GM12878 (cell line): Measurements from ENCODE around the gene RENBP. TPM values are rescaled to one million over a fixed set of nuclear protein-coding genes. Genes with fewer than 3 reads are reported as not detected.

Experiments used
- DPF2 ChIP-seq: fragments of 450-650 bp; IDR thresholded peaks from 2 replicates; pipeline ENCODE4 v1.6.1; 2017; ENCODE audit warnings: mild to moderate bottlenecking
- EED ChIP-seq: sonication (generic); IDR thresholded peaks from 2 replicates; pipeline ENCODE4 v1.6.1; 2016; ENCODE audit warnings: antibody characterized with exemption, low read depth
- KAT2A ChIP-seq: conservative IDR thresholded peaks from 2 replicates; pipeline ENCODE4 v1.6.1; 2011; ENCODE audit warnings: low read depth, low read length; ENCODE audit not compliant: control insufficient read depth
- KDM1A ChIP-seq: fragments of 200-600 bp; sonication (generic); IDR thresholded peaks from 2 replicates; pipeline ENCODE4 v1.6.1; 2016; ENCODE audit warnings: borderline replicate concordance
- MYB ChIP-seq: fragments of 150-350 bp; IDR thresholded peaks from 2 replicates; pipeline ENCODE4 v1.6.1; 2014; ENCODE audit warnings: mild to moderate bottlenecking, low read depth, low read length, borderline replicate concordance
- NFYA ChIP-seq: IDR thresholded peaks from 2 replicates; pipeline ENCODE4 v1.6.1; 2011; ENCODE audit warnings: low read depth, mild to moderate bottlenecking, low read length, improper control_type of control experiment, borderline replicate concordance
- NR2F1 ChIP-seq: fragments of 450-650 bp; conservative IDR thresholded peaks from 2 replicates; pipeline ENCODE4 v1.6.1; 2017; ENCODE audit warnings: mild to moderate bottlenecking
- PAX8 ChIP-seq: fragments of 450-650 bp; IDR thresholded peaks from 2 replicates; pipeline ENCODE4 v1.6.1; 2017; ENCODE audit warnings: mild to moderate bottlenecking, moderate library complexity
- PML ChIP-seq: IDR thresholded peaks from 2 replicates; pipeline ENCODE4 v1.6.1; 2012; ENCODE audit warnings: low read length, inconsistent platforms
- POLR2AphosphoS2 ChIP-seq: IDR thresholded peaks from 2 replicates; pipeline ENCODE4 v1.6.1; 2011; ENCODE audit warnings: low read depth, mild to moderate bottlenecking, low read length, improper control_type of control experiment, moderate library complexity
- RFX5 ChIP-seq: IDR thresholded peaks from 2 replicates; pipeline ENCODE4 v1.6.1; 2011; ENCODE audit warnings: low read depth, low read length, improper control_type of control experiment
- SMC3 ChIP-seq: IDR thresholded peaks from 2 replicates; pipeline ENCODE4 v1.6.1; 2011; ENCODE audit warnings: low read length, improper control_type of control experiment, borderline replicate concordance
- SPI1 ChIP-seq: IDR thresholded peaks from 2 replicates; pipeline ENCODE4 v1.6.1; 2011; ENCODE audit warnings: low read depth, mild to moderate bottlenecking, low read length, moderate library complexity, borderline replicate concordance; ENCODE audit not compliant: insufficient read depth
- SREBF2 ChIP-seq: IDR thresholded peaks from 2 replicates; pipeline ENCODE4 v1.6.1; 2012; ENCODE audit warnings: mild to moderate bottlenecking, low read length
- TAF1 ChIP-seq: IDR thresholded peaks from 2 replicates; pipeline ENCODE4 v1.6.1; 2011; ENCODE audit warnings: mild to moderate bottlenecking, low read depth, low read length, borderline replicate concordance
- TARDBP ChIP-seq: IDR thresholded peaks from 2 replicates; pipeline ENCODE4 v1.6.1; 2016; ENCODE audit warnings: borderline replicate concordance
- TCF7 ChIP-seq: IDR thresholded peaks from 2 replicates; pipeline ENCODE4 v1.6.1; 2014; ENCODE audit warnings: antibody characterized with exemption, borderline replicate concordance
- ZNF274 ChIP-seq: IDR thresholded peaks from one replicate; pipeline ENCODE4 v1.8.0; 2011; ENCODE audit not compliant: insufficient read length, insufficient read depth
- ZNF687 ChIP-seq: fragments of 450-650 bp; IDR thresholded peaks from 2 replicates; pipeline ENCODE4 v1.6.1; 2017; ENCODE audit warnings: mild to moderate bottlenecking, moderate library complexity
- polyA plus RNA-seq, 11 experiments: library from polyadenylated mRNA; depleted of rRNA in 4 of 11; unstranded in 6 of 11; stranded (reverse) in 5 of 11; fragments of >200 nt; fragmentation: Nextera tagmentation in 4 of 11; fragmentation: Illumina TruSeq in 1 of 11; extraction: Ambion mirVana in 4 of 11; extraction: Trizol in 1 of 11; gene quantifications; 1 replicate in 1 of 11; 2 replicates in 10 of 11; pipeline versions ENCODE4 v1.2.1 to v1.2.3, GENCODE V29; 2011 to 2016; ENCODE audit warnings: inconsistent platforms in 2 of 11, missing spikeins in 2 of 11, low read depth in 1 of 11
- total RNA-seq, 4 experiments: library from RNA; depleted of rRNA in 3 of 4; stranded (reverse); fragments of >200 nt in 3 of 4; fragmentation: Illumina TruSeq in 1 of 4; extraction: Trizol in 1 of 4; gene quantifications; 2 replicates each; pipeline versions ENCODE4 v1.2.1 to v1.2.3, GENCODE V29; 2013 to 2021
- TF ChIP-seq, protein P1 (sequence below): IDR thresholded peaks from 2 replicates; pipeline ENCODE4 v1.6.1; 2012; ENCODE audit warnings: mild to moderate bottlenecking, low read depth, low read length

RENBP gene
- total and polyA plus RNA-seq, 10 of the 15 experiments (the other 5 are each of a cell fraction or from before 2014, with no cell fraction given): 0.36 to 4.9 (median 1.8) TPM; not detected in 3

GRCh38 chrX:153924149-153924861 is 20.1 kb downstream of the RENBP start (continued):
- TF ChIP-seq KDM1A: no peak
- 0 out of 2 replicates have a peak, but pooled peaks have one; percentile 24 for TF ChIP-seq NR2F1
- no peak for TF ChIP-seq KAT2A
- TF ChIP-seq ZNF274: no peak
- no peak for TF ChIP-seq MYB
- no peak for TF ChIP-seq DPF2
- no peak for TF ChIP-seq TCF7
- TF ChIP-seq TAF1: no peak
- TF ChIP-seq SMC3: peak; percentile 20; the same call in 1 of the 2 replicates
- TF ChIP-seq SREBF2: no peak
- no peak for TF ChIP-seq PAX8
- no peak for TF ChIP-seq POLR2AphosphoS2
- TF ChIP-seq PML: no peak
- TF ChIP-seq TARDBP: no peak
- TF ChIP-seq SPI1: peak; percentile 29; the same call in 1 of the 2 replicates
- TF ChIP-seq, protein P1, sequence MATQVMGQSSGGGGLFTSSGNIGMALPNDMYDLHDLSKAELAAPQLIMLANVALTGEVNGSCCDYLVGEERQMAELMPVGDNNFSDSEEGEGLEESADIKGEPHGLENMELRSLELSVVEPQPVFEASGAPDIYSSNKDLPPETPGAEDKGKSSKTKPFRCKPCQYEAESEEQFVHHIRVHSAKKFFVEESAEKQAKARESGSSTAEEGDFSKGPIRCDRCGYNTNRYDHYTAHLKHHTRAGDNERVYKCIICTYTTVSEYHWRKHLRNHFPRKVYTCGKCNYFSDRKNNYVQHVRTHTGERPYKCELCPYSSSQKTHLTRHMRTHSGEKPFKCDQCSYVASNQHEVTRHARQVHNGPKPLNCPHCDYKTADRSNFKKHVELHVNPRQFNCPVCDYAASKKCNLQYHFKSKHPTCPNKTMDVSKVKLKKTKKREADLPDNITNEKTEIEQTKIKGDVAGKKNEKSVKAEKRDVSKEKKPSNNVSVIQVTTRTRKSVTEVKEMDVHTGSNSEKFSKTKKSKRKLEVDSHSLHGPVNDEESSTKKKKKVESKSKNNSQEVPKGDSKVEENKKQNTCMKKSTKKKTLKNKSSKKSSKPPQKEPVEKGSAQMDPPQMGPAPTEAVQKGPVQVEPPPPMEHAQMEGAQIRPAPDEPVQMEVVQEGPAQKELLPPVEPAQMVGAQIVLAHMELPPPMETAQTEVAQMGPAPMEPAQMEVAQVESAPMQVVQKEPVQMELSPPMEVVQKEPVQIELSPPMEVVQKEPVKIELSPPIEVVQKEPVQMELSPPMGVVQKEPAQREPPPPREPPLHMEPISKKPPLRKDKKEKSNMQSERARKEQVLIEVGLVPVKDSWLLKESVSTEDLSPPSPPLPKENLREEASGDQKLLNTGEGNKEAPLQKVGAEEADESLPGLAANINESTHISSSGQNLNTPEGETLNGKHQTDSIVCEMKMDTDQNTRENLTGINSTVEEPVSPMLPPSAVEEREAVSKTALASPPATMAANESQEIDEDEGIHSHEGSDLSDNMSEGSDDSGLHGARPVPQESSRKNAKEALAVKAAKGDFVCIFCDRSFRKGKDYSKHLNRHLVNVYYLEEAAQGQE: no peak
- no peak for TF ChIP-seq RFX5
- TF ChIP-seq NFYA: no peak
- TF ChIP-seq ZNF687: 0 out of 2 replicates have a peak, but pooled peaks have one; percentile 15
- no peak for TF ChIP-seq EED
